ENCODE measurements around the gene AGA. TPM values are rescaled to one million over a fixed set of nuclear protein-coding genes. Genes with fewer than 3 reads are reported as not detected.

AGA gene
- total and polyA plus RNA-seq, 2 of the 13 experiments (the other 11 are each of a cell fraction or from before 2014, with no cell fraction given) = 21.9 to 22.3 TPM

GRCh38 chr4:177446586-177446985, 4.3 kb upstream of the AGA start:
- FAIRE-seq (no peak), DNase-seq (ENCODE audit: low spot score) (no peak), ATAC-seq (no peak)
- BruUV-seq (replicated peaks) = no TSS peak
- H3K4me2 ChIP-seq (ENCODE audit: low read depth, low read length) = no peak overlapping the region
- H3K36me3 ChIP-seq (replicated peaks in 1 of 2; ENCODE audit: control insufficient read depth in 1 of 2, insufficient read depth in 2 of 2, low read length in 2 of 2) = no peaks in the 10 kb centered on the region
- H3K27ac ChIP-seq (ENCODE audit: extremely low read length, insufficient read depth, low read length) = no peak overlapping the region
- in situ Hi-C loops (cut with HindIII; ENCODE audit: extremely low pct_ligation_motif_present, low pct_unique_long_range_greater_than_20kb) = no loop called here
- H3K9me3 ChIP-seq (ENCODE audit: low read length) = no peaks in the 10 kb centered on the region
- H4K20me1 ChIP-seq (ENCODE audit: insufficient read depth, low read length) = no peaks in the 10 kb centered on the region
- POLR2A ChIA-PET = no interaction called here
- intact Hi-C loops (cut with micrococcal nuclease; ENCODE audit: unreplicated experiment) = no loop called here
- H3K9ac ChIP-seq (ENCODE audit: insufficient read depth, low read depth, low read length) = no peak overlapping the region
- peaks cover 8% of the 10 kb centered on the region; the same call in 1 of the 2 replicates for H3K4me1 ChIP-seq (ENCODE audit: insufficient read depth, low read length)
- no peaks in the 10 kb centered on the region for H3K27me3 ChIP-seq (ENCODE audit: control insufficient read depth in 1 of 2, insufficient read depth in 2 of 2, low read length in 2 of 2)
- no peak overlapping the region for H2AFZ ChIP-seq (ENCODE audit: low read length)
- WGBS (ENCODE audit: low lambda C conversion rate) = 26% methylated on average over 2 of the region's 2 CpGs
- no peaks in the 10 kb centered on the region for H3K79me2 ChIP-seq (ENCODE audit: insufficient read depth, low read length)
- CTCF ChIA-PET (ENCODE audit: low intra/inter-chr PET ratio, low total read pairs) = no interaction called here
- no peak for TF ChIP-seq JARID2 (CRISPR knock-in tag; IDR thresholded peaks at IDR 0.05; ENCODE audit: insufficient replicate concordance)
- H3K4me3 ChIP-seq (replicated peaks in 1 of 3; ENCODE audit: insufficient read depth in 1 of 3, low read depth in 2 of 3, low read length in 3 of 3) = no peak overlapping the region

GRCh38 chr4:177444911-177445736, 2.9 kb upstream of the AGA start:
- intact Hi-C loops (cut with micrococcal nuclease; ENCODE audit: unreplicated experiment) = loop anchor here (5.0 kb wide), 3 partner anchors 53 to 1293 kb away; no protein-coding TSS in a partner anchor
- BruUV-seq (replicated peaks) = no TSS peak
- WGBS (ENCODE audit: low lambda C conversion rate) = 84% methylated on average over 26 of the region's 26 CpGs
- in situ Hi-C loops (cut with HindIII; ENCODE audit: extremely low pct_ligation_motif_present, low pct_unique_long_range_greater_than_20kb) = no loop called here
- Histone ChIP-seq H3K4me3 (replicated peaks in 1 of 3; ENCODE audit: insufficient read depth in 1 of 3, low read depth in 2 of 3, low read length in 3 of 3) (no peak overlapping the region), H3K9ac (ENCODE audit: insufficient read depth, low read depth, low read length) (no peak overlapping the region), H3K4me1 (ENCODE audit: insufficient read depth, low read length) (peaks cover 18% of the 10 kb centered on the region), H3K9me3 (ENCODE audit: low read length) (no peaks in the 10 kb centered on the region), H4K20me1 (ENCODE audit: insufficient read depth, low read length) (no peaks in the 10 kb centered on the region), H3K36me3 (replicated peaks in 1 of 2; ENCODE audit: control insufficient read depth in 1 of 2, insufficient read depth in 2 of 2, low read length in 2 of 2) (no peaks in the 10 kb centered on the region), H3K79me2 (ENCODE audit: insufficient read depth, low read length) (no peaks in the 10 kb centered on the region), H3K27me3 (ENCODE audit: control insufficient read depth in 1 of 2, insufficient read depth in 2 of 2, low read length in 2 of 2) (no peaks in the 10 kb centered on the region), H2AFZ (ENCODE audit: low read length) (no peak overlapping the region), H3K27ac (ENCODE audit: extremely low read length, insufficient read depth, low read length) (no peak overlapping the region), H3K4me2 (ENCODE audit: low read depth, low read length) (no peak overlapping the region)
- ATAC-seq = no peak
- DNase-seq (ENCODE audit: low spot score) = no peak
- POLR2A ChIA-PET = no interaction called here
- TF ChIP-seq ZNF274 (CRISPR knock-in tag; IDR thresholded peaks at IDR 0.05) (no peak), ZNF572 (CRISPR knock-in tag; IDR thresholded peaks at IDR 0.05) (no peak), ZNF800 (CRISPR knock-in tag; IDR thresholded peaks at IDR 0.05) (no peak), ZMYM2 (CRISPR knock-in tag; IDR thresholded peaks at IDR 0.05) (no peak), TERF1 (CRISPR knock-in tag; IDR thresholded peaks at IDR 0.05) (no peak), ZNF83 (CRISPR knock-in tag; IDR thresholded peaks at IDR 0.05; ENCODE audit: borderline replicate concordance) (no peak), HDAC2 (CRISPR knock-in tag; IDR thresholded peaks at IDR 0.05) (no peak), NFIB (CRISPR knock-in tag; IDR thresholded peaks at IDR 0.05; ENCODE audit: borderline replicate concordance) (no peak), ZBTB33 (CRISPR knock-in tag; IDR thresholded peaks at IDR 0.05) (0 out of 2 replicates have a peak, but pooled peaks have one; percentile 7)
- no peak for FAIRE-seq
- CTCF ChIA-PET (ENCODE audit: low intra/inter-chr PET ratio, low total read pairs) = no interaction called here

Measured in HepG2 (cell line).